ENCODE measurements around the gene CARD16.
"Not testable (repeated sequence)": the region's sequence is repeated elsewhere in the genome, so short reads cannot be mapped to it uniquely, and the experiment has no call there.

DNA sequence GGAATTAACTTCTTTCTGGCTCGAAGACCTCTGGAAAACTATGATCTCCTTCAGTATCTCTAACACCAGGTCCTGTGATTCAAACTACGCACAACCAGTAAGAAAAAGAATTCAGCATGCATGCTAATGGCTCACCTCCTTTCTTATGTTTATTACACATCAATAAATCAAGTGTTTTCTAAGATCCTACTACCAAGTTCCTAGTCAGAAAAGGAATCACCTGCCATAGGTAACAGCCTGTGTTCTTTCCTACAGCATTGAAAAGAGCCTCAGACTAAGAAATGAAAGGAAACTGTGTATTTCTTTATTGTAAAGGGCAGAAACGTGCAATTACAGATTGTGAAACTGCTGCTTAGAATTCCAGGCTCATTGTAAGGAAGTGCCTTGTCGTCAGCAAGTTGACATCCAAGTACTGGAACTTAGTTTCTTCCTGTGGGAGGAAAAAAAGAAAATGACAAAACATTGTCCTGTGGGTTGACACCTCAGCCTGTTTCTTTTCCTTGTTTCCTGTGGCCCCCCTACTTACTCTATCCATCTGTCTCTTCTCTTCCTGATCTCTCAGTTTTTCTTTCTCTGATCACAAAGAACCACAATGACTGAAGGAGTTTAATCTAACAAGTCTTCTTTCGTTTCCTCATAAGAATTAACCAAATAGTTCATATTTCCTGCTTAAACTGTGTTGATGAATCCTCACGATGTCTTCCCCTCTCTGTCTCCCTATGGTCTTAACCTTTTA lies 35.2 kb upstream of the CARD16 start:
- TF ChIP-seq, protein P1, sequence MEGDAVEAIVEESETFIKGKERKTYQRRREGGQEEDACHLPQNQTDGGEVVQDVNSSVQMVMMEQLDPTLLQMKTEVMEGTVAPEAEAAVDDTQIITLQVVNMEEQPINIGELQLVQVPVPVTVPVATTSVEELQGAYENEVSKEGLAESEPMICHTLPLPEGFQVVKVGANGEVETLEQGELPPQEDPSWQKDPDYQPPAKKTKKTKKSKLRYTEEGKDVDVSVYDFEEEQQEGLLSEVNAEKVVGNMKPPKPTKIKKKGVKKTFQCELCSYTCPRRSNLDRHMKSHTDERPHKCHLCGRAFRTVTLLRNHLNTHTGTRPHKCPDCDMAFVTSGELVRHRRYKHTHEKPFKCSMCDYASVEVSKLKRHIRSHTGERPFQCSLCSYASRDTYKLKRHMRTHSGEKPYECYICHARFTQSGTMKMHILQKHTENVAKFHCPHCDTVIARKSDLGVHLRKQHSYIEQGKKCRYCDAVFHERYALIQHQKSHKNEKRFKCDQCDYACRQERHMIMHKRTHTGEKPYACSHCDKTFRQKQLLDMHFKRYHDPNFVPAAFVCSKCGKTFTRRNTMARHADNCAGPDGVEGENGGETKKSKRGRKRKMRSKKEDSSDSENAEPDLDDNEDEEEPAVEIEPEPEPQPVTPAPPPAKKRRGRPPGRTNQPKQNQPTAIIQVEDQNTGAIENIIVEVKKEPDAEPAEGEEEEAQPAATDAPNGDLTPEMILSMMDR (IDR thresholded peaks at IDR 0.05; ENCODE audit: low read depth, low read length, poor library complexity, severe bottlenecking) = not testable (repeated sequence)
- TF ChIP-seq EZH2phosphoT487 (IDR thresholded peaks at IDR 0.05; ENCODE audit: borderline replicate concordance, low read length) = not testable (repeated sequence)

Data from DOHH2 (cell line).